ENCODE data around the gene JAK3. TPM values are rescaled to one million over a fixed set of nuclear protein-coding genes. Genes with fewer than 3 reads are reported as not detected.
A peak's percentile ranks its signal among the peaks of the same experiment; 100 is the strongest.

The JAK3 gene
- total RNA-seq, 1 donor = 7.8 TPM

- TF ChIP-seq CTCF (IDR thresholded peaks at IDR 0.05; ENCODE audit: insufficient read depth, low read depth, low read length) = no peak
- DNase-seq (ENCODE audit: low read depth) = no peak
- H3K4me3 ChIP-seq (ENCODE audit: low read depth, low read length) = peak overlapping the region; percentile 94
Observed at GRCh38 chr19:17860331-17860992, 12.7 kb upstream of the JAK3 start.

GRCh38 chr19:17859533-17860330 lies 11.9 kb upstream of the JAK3 start, which contains the start of gene RPL18A:
RPL18A (plus strand) TSS chr19:17859910; CDS start chr19:17859957, 47 bp downstream.
- peak; percentile 71 for TF ChIP-seq CTCF (IDR thresholded peaks at IDR 0.05; ENCODE audit: insufficient read depth, low read depth, low read length)
- DNase-seq (ENCODE audit: low read depth) = peak; percentile 100
- peak within 1 kb of the TSS; percentile 94 for H3K4me3 ChIP-seq (ENCODE audit: low read depth, low read length)

GRCh38 chr19:17855280-17856152 lies 7.7 kb upstream of the JAK3 start:
- no peak overlapping the region for H3K4me3 ChIP-seq (ENCODE audit: low read depth, low read length)
- peak; percentile 97 for TF ChIP-seq CTCF (IDR thresholded peaks at IDR 0.05; ENCODE audit: insufficient read depth, low read depth, low read length)
- peak; percentile 65 for DNase-seq (ENCODE audit: low read depth)

GRCh38 chr19:17854061-17854460 lies 6.3 kb upstream of the JAK3 start:
- DNase-seq (ENCODE audit: low read depth) = no peak
- no peak for TF ChIP-seq CTCF (IDR thresholded peaks at IDR 0.05; ENCODE audit: insufficient read depth, low read depth, low read length)
- H3K4me3 ChIP-seq (ENCODE audit: low read depth, low read length) = no peak overlapping the region

- no peak overlapping the region for H3K4me3 ChIP-seq (ENCODE audit: low read depth, low read length)
- TF ChIP-seq CTCF (IDR thresholded peaks at IDR 0.05; ENCODE audit: insufficient read depth, low read depth, low read length) = no peak
- DNase-seq (ENCODE audit: low read depth) = no peak
Observed at GRCh38 chr19:17848595-17849292, 962 bp upstream of the JAK3 start.

GRCh38 chr19:17846146-17846545 lies 1.6 kb downstream of the JAK3 start:
- no peak for DNase-seq (ENCODE audit: low read depth)
- no peak overlapping the region for H3K4me3 ChIP-seq (ENCODE audit: low read depth, low read length)
- no peak for TF ChIP-seq CTCF (IDR thresholded peaks at IDR 0.05; ENCODE audit: insufficient read depth, low read depth, low read length)
